HG02970 (cell line): Measurements from ENCODE around the gene TSPAN16.
"Not testable (repeated sequence)": the region's sequence is repeated elsewhere in the genome, so short reads cannot be mapped to it uniquely, and the experiment has no call there.

Experiments used
- ATAC-seq: cut with Tn5 transposase; IDR thresholded peaks from one replicate; pipeline ENCODE4 v1.9.1; 2021; ENCODE audit warnings: mild to moderate bottlenecking, moderate library complexity, moderate number of reproducible peaks; ENCODE audit not compliant: unreplicated experiment, low FRiP score

The TSPAN16 gene

GRCh38 chr19:11338569-11339253 lies 42.8 kb downstream of the TSPAN16 start:
- ATAC-seq: no peak

GRCh38 chr19:11339254-11340098 lies 43.5 kb downstream of the TSPAN16 start, which contains the start of gene RAB3D:
Gene RAB3D, minus strand, starts transcription at chr19:11339657. Its CDS starts 2,258 bp downstream, at chr19:11337399.
- ATAC-seq: no peak

DNA sequence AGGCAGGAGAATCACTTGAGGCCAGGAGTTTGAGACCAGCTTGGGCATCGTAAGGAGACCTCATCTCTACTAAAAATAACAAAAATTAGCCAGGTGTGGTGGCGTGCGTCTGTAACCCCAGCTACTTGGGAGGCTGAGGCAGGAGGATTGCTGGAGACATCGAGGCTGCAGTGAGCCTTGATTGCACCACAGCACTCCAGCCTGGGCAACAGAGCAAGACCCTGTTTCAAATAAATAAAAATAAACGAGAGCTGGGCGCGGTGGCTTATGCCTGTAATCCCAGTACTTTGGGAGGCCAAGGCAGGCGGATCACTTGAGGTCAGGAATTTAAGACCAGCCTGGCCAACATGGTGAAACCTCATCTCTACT lies 44.1 kb downstream of the TSPAN16 start:
- not testable (repeated sequence) for ATAC-seq

GRCh38 chr19:11342429-11342828 lies 46.5 kb downstream of the TSPAN16 start:
- ATAC-seq: no peak

GRCh38 chr19:11345122-11345803 lies 49.3 kb downstream of the TSPAN16 start:
- ATAC-seq: no peak

DNA sequence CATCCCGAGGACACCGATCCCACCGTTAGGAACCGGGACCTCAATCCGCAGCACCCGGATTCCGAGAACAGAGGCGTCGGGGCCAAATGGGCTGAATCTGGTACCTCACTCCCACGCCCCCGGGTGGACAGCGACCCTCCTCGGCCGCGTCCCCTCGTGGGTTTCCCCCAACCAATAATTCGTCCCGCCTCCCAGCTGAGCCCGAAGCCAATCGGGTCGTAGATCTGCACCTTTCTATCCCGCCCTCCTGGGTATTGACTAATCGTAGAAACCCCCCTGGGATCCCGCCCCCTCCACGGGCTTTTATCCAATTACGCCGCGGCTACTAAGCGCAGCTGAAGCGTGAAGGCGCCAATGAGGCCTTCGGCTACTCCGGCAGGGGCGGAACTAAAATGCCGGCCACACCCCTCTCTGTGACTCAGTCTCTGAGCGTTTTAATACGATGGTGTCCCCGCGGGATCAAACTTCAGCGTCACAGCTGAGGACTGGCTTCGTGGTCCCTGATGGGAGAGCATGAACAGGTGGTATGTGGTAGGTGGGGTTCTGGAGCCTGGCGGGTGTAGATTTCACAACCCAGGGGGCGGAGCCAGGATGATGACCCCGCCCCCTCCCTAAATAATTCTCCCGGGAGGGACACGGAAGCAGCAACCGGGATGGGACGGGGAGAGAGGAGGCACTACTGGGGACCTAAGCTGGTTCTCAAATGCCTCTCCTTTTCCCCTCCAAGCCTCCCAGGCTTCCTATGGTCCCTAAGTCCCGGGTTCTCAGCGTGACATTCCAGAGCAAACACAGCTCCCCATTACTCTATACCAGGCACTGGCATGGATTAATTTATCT lies 50.4 kb downstream of the TSPAN16 start, which contains the start of the genes CCDC159 and TMEM205:
Gene CCDC159, plus strand, starts transcription at position 416 of the 837 bp plus-strand sequence. Its CDS starts 88 bp downstream, at position 504.
Gene TMEM205, minus strand, starts transcription at position 165 of the 837 bp plus-strand sequence. CDS start 649 bp downstream, outside the sequence.
- peak; percentile 93 for ATAC-seq

DNA sequence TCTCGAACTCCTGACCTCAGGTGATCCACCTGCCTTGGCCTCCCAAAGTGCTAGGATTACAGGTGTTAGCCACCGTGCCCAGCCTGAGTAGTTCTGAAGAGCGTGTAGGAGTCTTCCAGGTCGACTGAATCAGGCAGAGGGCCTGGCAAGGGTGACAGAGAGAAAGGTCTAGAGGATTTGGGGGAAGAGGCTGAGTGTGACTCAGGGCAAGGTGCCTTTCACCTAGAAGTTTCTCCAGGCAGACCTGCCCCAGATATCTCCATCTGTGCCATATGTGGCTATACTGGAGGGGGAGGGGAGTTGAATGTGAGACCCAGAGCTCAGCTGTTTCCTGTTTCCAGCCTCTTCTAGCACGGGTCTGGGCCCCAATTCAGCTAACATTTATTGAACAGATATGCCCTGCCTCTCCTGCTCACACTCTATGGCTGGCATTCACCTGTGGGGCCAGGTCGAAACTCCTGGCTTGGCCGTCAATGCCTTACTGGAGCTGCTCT lies 51.6 kb downstream of the TSPAN16 start:
- ATAC-seq: no peak

DNA sequence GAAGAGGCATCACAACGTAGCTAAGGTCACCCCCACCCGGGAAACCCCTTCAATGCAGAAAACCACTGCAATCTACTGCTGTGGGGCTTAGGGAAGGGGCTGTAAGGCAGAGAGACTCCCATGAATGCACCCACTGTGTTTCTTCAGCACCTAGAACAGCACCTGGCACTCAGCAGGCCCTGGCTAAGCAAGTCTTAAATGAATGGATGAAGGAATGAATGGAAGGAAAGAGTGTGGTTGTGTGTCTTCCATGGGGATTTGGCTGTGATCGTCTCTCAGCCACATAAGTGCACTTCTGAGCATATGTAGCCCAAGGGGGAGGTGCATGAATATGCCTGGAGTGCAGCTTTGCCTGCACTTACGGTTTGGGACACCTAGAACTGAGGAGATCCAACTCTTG lies 53.2 kb downstream of the TSPAN16 start:
- ATAC-seq: no peak

DNA sequence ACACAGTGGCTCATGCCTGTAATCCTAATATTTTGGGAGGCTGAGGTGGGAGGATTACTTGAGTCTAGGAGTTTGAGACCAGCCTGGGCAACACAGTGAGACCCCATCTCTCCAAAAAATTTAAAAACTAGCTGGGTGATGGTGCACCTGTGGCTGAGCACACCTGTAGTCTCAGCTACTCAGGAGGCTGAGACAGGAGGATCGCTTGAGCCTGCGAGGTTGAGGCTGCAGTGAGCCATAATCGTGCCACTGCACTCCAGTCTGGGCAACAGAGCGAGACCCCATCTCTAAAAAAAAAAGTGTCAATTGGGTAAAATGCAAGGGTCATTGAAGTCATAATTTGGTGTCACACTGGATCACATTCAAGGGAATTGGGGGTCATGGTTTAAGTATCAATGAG lies 58.1 kb downstream of the TSPAN16 start:
- ATAC-seq: not testable (repeated sequence)

DNA sequence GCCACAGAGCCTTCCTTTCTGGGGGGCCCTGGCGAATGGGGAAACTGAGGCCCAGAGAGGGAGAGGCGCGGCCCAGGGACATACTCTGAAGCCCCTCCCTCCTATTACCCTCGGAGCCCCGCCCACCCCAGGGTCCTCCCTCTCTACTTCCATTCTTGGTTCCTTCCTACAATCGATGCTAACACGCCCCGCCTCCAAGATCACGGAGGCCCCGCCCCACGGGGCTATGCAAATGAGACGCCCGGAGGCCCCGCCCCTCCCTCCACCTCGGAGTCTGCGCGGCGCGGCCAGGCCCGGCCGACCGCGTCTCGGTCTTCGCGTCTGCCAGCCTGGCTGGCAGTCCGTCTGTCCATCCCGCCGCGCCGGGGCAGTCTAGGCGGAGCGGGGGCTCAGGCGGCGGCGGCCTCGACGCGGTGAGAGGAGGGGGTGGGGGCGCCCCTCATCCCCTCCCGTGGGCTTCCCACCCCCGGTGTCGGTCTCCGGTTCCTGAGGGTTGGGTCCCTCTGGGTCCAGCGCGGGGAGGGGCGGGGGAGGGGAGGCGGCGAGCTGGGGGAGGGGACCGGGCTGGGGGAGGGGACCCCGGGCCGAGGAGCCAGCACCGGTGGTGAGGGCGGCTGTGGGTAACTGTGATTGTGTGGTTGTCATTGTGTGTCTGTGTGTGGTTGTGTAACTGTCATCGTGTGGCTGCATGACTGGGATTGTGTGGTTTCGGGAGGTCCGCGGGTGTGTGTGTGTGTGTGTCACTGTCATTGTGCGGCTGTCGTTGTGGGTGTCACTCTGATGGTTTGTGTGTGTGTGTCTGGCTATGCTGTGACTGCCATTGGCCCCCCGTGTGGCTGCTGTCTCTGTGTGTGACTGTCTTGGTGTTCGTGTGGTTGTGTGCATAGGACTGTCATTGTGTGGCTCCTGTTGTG lies 59.5 kb downstream of the TSPAN16 start, which contains the start of gene PLPPR2:
Gene PLPPR2, plus strand, starts transcription at position 273 of the 914 bp plus-strand sequence. CDS start 2,242 bp downstream, outside the sequence.
- ATAC-seq: no peak

- ATAC-seq: no peak
Measured at GRCh38 chr19:11356074-11356397, 60.1 kb downstream of the TSPAN16 start.

DNA sequence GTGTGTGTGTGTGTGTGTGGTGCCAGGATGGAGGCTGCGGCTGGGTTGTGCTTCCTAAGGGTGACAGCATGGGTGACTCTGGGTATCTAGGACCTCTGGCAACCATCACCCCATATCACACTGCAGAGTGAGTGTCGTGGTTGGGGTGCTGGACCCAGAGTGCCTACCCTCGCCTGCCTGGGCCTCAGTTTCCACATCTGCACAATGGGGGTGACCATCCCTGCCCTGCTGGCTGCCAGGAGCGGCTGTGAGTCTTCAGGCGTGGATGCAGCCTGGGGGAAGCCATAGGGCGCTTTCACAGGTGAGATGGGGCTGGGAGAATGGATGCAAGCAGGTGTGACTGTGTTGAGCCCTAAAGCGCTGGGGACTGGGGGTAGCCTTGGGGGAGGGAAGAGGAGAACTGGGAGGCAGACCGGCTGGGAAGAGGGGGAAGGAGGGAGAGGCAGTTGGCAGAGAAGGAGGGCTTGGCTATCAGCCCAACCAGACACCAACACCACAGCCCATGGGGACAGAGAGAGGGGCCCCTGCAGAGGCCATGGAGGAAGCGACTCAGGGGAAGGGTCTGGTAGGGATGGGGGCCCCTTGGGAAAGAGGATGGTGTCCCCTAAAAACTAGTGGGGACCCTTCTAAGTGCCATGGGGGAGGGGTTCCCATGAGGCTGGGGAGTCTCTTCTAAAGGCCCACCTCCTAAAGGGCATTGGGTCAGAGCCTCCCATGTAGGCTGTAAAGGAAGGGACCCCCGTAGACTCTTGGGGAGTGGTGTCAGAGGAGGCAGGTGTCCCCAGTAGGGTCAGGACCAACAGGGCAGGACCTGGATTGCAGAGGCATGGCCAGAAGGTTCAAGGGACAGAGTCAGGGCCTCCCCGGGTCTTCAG lies 61.0 kb downstream of the TSPAN16 start:
- no peak for ATAC-seq

DNA sequence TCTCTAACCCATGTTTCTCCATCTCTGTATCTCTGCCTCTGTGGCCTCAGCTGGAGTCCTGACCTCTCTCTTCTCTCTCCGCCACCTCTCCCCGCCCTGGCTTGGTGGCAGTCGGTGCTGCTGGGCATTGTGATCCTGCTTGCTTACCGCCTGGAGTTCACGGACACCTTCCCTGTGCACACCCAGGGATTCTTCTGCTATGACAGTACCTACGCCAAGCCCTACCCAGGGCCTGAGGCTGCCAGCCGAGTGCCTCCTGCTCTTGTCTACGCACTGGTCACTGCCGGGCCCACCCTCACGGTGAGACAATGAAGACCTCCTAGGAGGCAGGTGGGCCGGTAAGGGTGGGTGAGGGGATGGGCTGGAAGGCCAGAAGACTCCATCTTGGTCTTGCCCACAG lies 63.5 kb downstream of the TSPAN16 start:
- no peak for ATAC-seq

- no peak for ATAC-seq
Measured at GRCh38 chr19:11361037-11361770, 65.2 kb downstream of the TSPAN16 start.

DNA sequence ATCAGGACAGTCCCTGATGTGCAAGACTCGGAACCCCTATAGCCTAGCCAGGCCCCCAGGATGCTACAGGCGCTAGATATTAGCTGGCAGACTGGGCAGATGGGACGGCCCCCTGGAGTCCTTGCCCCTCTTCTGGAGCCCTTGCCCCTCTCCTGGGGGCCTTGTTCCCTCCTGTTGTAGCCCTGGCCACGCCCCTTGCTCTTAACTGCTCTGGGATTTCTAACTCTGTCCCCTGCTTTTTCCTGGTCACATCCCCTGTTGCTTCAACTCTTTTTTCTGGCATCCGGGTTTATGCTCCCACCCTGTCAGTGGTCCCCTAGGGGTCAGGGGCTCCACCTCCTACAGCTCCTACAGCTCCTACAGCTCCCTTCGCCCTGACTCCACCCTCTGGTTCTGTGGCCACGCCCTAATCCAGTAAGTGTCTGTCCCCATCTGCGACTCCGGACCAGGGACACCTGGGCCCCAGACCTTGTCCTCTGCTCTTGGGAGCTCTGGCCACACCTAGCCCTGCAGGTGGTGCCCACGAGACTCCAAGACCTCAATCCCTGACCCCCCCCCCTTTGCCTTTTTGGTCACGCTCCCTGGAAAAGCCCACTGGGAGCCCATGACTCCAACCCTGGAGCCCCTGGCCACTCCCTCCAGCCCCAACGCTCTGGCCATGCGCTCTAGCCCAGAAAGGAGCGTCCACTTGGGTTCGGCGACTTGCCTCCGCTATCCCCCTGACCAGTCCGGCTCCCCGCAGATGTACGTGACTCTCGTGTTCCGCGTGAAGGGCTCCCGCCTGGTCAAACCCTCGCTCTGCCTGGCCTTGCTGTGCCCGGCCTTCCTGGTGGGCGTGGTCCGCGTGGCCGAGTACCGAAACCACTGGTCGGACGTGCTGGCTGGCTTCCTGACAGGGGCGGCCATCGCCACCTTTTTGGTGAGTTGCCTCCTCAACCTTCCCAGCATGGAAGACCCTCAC lies 66.1 kb downstream of the TSPAN16 start:
- ATAC-seq: no peak

DNA sequence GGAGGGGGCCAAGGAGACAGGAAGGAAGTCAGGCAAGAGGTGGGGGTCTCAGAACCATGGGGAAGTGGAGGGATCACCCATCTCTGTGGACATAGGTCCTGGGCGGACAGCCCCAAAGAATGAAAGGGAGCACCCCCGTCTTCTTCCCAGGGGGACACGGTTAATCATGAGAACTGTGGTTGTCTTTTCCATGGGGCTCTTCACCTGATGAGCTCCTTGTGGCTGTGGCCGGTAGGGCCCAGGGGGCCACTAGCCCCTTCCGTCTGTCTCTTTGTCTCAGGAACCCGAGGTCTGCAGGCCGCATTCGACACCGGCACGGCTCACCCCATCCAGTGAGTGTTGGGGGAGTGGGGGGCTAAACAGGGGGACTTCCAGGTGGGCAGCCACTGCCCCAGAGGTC lies 67.9 kb downstream of the TSPAN16 start:
- no peak for ATAC-seq
